Left renal cortex interstitium (tissue), 4 donors: ENCODE data around the gene CPEB3. TPM values are rescaled to one million over a fixed set of nuclear protein-coding genes. Genes with fewer than 3 reads are reported as not detected.
"Not testable (repeated sequence)": the region's sequence is repeated elsewhere in the genome, so short reads cannot be mapped to it uniquely, and the experiment has no call there.

Experiments
- DNase-seq, 4 donors: peaks; one replicate each; pipeline ENCODE4 v3.0.0-alpha.2; 2013; ENCODE audit warnings: low read depth in 4 of 4, low spot score in 2 of 4, missing footprints in 1 of 4
- polyA plus RNA-seq, 4 donors: library from polyadenylated mRNA; unstranded; fragments of 120-200 nt; gene quantifications; one replicate each; pipeline ENCODE4 v1.2.1, GENCODE V29; 2013; ENCODE audit not compliant: insufficient read length in 4 of 4

CPEB3 gene
- polyA plus RNA-seq, 4 donors = 3.1 to 4.0 (median 3.2) TPM

GRCh38 chr10:92149261-92149660 is 141.6 kb downstream of the CPEB3 start:
- no peak for DNase-seq

GRCh38 chr10:92146781-92147180 is 144.1 kb downstream of the CPEB3 start:
- DNase-seq = no peak

DNA sequence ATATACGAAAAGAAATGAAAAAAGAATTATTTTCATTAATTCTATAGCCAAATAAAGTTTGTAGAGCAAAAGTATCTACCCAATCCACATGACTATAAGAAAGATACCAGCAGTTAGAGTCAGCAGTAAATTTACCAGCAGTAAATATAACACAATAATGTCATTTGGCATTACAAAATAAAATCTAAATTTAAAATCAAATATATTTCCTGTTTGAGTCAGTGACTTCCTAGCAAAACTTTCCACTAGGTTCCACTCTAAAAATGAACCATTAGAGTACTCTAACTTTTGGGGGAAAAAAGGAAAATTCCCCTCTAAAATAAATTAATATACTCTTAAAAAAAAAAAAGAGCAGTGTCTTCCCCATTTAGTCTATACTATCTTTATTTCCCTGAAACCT is 144.8 kb downstream of the CPEB3 start:
- no peak for DNase-seq

- DNase-seq = no peak
Observed at GRCh38 chr10:92142949-92143348, 147.9 kb downstream of the CPEB3 start.

- no peak for DNase-seq
Observed at GRCh38 chr10:92142512-92142911, 148.4 kb downstream of the CPEB3 start.

DNA sequence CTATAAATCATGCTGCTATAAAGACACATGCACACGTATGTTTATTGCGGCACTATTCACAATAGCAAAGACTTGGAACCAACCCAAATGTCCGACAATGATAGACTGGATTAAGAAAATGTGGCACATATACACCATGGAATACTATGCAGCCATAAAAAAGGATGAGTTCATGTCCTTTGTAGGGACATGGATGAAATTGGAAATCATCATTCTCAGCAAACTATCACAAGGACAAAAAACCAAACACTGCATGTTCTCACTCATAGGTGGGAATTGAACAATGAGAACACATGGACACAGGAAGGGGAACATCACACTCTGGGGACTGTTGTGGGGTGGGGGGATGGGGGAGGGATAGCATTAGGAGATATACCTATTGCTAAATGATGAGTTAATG is 149.7 kb downstream of the CPEB3 start:
- DNase-seq = not testable (repeated sequence)

GRCh38 chr10:92134049-92134448 is 156.8 kb downstream of the CPEB3 start:
- DNase-seq = not testable (repeated sequence)

GRCh38 chr10:92131275-92131820 is 159.5 kb downstream of the CPEB3 start:
- DNase-seq = no peak

DNA sequence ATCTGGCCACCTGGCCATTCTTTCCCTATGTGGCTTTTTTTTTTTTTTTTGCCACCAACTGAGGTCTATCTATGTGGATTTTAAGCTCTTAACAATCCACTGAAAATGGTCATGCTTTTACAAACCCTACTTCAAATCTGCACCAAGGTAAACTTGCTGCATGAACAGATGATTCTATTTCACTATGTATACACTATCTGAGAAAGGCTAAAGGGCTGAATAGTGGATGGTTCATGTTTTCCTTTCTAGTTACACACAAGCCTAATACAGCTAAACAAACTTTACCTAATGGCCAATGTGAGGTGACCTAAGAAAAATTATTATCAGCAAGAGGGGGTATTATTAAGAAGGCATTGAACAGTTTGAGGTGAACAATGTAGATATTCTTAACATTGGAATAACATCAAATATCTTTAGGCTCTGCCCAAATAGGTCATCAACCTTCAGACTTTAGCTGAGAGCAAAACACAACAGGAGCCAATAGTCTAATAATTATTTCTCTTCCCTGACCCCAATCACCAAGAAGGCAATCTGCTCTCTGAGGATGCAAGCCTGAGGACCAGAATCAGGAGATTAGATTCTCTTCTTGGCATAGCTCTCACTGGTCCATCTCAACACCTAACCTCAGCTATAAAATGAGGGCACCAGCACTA is 160.1 kb downstream of the CPEB3 start:
- no peak for DNase-seq

GRCh38 chr10:92126100-92126650 is 164.7 kb downstream of the CPEB3 start:
- DNase-seq = no peak

- no peak for DNase-seq
Observed at GRCh38 chr10:92125144-92125543, 165.7 kb downstream of the CPEB3 start.

- DNase-seq = no peak
Observed at GRCh38 chr10:92124616-92125143, 166.2 kb downstream of the CPEB3 start.

- no peak for DNase-seq
Observed at GRCh38 chr10:92124020-92124419, 166.9 kb downstream of the CPEB3 start.

DNA sequence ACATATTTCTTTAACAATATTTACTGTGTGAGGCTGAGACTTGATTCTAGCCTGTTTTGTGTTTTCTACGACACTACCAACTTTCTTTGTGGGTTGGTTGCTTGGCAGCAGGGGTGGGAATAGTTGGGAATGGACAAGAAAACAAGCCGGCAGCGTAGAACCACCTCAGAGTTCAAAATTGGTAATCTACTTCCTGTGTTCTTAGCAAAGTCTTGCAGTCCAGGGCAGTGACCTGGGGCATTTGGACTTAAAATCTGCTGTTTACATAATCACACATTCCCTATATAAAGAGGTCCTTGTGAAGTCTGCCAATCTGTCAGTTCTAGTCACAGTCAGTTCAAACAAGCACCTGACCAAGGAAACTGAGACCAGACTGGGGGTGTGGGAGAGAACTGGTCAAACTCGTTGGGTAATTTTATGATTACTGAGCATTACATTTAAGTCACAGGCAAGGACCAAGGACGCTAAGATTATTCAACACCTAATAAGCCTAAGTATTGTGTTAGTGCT is 167.9 kb downstream of the CPEB3 start:
- DNase-seq = no peak

DNA sequence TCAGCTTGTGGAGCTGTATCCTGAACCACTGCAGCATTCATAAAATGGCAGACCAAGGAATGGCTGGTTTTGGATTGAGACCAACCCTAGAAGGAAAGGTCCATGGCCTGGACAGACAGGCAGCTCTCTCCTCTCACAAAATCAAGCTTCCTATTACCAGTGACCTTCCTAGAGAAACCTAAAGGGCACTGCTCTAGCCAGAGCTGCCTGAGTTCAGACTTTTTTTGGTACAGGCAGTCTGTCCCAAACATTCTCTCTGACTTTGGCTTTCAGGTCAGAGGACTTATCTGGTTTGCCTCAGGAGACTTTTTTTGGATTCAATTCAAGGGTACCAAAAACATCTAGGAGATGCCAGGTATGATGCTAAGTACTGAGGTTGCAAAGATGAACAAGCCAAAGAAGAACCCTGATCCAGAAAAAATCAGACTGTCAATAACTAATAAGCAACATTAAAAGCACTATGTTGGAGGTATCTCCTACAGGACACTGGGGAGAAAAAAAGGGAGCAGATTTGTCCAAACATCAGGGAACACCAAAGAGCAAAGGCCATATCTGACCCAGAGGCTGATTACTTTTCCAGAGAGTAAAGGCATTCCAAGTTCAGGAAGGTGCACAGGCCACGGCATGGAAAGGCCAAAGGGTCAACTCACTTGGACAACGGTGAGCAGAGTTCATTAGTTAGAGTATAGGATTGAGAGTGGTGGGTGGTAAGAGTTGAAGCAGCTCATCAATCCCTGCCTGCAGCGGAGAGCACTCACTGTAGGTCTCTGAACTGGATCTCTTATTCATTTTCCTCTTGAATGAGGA is 169.0 kb downstream of the CPEB3 start:
- no peak for DNase-seq

- DNase-seq = no peak
Observed at GRCh38 chr10:92119340-92119739, 171.5 kb downstream of the CPEB3 start.

DNA sequence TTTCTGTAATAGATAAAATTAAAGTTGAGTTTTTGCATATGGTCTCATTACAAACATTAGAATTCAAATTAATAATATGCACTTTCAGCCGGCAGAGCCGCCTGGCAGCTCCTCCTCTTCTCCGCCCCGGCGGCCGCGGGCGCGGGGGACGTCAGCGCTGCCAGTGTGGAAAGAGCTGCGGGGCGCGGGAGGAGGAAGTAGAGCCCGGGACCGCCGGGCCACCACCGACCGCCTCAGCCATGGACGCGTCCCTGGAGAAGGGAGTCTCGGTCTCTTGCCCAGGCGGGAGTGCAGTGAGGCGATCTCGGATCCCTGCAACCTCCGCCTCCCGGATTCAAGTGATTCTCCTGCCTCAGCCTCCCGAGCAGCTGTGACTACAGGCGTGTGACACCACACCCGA is 176.0 kb downstream of the CPEB3 start:
- not testable (repeated sequence) for DNase-seq

GRCh38 chr10:92113911-92114600 is 176.8 kb downstream of the CPEB3 start:
- no peak for DNase-seq

GRCh38 chr10:92112462-92112861 is 178.4 kb downstream of the CPEB3 start:
- DNase-seq = no peak

- DNase-seq = no peak
Observed at GRCh38 chr10:92111336-92111939, 179.4 kb downstream of the CPEB3 start.
